ENCODE measurements around the gene NXT1.

DNA sequence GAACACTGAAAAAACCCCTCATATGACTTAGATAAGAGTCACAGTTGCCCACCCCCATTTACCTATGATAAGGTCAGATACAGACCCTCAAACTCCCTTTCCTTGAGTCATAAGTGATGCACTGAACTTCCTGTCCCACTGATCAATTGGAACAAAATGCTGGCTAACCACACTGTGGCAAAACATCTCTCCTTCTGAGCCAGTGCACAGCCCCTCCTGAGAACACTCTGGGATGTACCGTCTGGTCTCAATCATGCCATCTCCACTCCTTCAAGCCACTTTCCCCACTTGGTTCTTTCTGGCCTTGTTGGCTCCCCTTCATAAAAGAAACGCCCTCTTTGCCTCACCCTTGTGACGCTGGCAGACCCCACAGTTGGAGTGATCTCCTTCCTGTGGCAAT lies 42.6 kb upstream of the NXT1 start:
- TF ChIP-seq, protein P1, sequence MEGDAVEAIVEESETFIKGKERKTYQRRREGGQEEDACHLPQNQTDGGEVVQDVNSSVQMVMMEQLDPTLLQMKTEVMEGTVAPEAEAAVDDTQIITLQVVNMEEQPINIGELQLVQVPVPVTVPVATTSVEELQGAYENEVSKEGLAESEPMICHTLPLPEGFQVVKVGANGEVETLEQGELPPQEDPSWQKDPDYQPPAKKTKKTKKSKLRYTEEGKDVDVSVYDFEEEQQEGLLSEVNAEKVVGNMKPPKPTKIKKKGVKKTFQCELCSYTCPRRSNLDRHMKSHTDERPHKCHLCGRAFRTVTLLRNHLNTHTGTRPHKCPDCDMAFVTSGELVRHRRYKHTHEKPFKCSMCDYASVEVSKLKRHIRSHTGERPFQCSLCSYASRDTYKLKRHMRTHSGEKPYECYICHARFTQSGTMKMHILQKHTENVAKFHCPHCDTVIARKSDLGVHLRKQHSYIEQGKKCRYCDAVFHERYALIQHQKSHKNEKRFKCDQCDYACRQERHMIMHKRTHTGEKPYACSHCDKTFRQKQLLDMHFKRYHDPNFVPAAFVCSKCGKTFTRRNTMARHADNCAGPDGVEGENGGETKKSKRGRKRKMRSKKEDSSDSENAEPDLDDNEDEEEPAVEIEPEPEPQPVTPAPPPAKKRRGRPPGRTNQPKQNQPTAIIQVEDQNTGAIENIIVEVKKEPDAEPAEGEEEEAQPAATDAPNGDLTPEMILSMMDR (conservative IDR thresholded peaks at IDR 0.05): no peak
- no peak for TF ChIP-seq ZFX (IDR thresholded peaks at IDR 0.05)

All from C4-2B (cell line).